Measurements from ENCODE around the gene NT5DC1. TPM values are rescaled to one million over a fixed set of nuclear protein-coding genes. Genes with fewer than 3 reads are reported as not detected.
A peak's percentile ranks its signal among the peaks of the same experiment; 100 is the strongest.

Gene NT5DC1
- total RNA-seq, 2 donors from 2014 or later = 37.5 to 47.1 TPM

DNA sequence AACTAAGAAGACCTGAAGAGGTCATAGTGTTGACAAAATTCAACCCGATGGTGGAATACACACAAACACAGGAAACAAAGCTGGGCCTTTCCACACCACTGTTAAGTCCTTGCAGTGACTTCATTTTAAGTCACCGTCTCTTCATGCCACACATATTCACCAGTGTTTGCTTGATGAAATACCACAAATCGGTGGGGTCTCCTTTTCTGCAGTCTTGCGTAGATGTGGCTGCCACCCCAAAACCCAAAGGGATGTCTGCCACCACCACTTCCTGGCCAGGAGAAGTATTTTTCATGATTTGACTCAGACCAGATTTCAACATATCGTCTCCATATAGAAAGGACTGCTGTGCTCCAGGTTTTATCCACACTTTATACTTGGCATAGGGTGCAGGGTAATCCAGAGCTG, 36.3 kb downstream of the NT5DC1 start:
- H3K36me3 Mint-ChIP-seq (ENCODE audit: low read depth) = peaks cover 43% of the 10 kb centered on the region
- H3K4me3 Mint-ChIP-seq = peak overlapping the region; percentile 35
- H3K4me1 Mint-ChIP-seq = peaks cover 12% of the 10 kb centered on the region
- H3K9me3 Mint-ChIP-seq = no peaks in the 10 kb centered on the region
- peak; percentile 91 for ATAC-seq (replicated peaks)
- no peaks in the 10 kb centered on the region for H3K27me3 Mint-ChIP-seq
- H3K27ac Mint-ChIP-seq = peak overlapping the region; percentile 52

DNA sequence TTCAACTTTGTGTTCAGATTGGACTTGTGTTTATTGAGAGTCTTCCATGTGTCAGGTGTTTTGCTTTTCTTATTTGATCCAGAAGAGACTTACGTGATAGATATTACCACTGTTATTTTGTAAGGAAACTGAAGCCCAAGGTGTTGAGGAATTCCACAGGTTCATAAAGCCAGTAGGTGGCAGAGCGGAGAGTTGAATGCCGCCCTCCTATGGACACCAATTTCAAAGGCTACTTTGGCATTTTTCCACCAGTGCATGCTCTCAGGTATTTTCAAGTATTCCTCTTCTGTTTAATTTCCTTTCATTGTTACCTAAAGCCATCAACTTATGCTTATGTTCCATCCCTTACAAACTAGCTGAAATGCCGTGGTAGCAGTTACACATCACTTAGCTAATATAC, 39.3 kb downstream of the NT5DC1 start:
- Mint-ChIP-seq H3K9me3 (no peaks in the 10 kb centered on the region), H3K4me3 (no peak overlapping the region), H3K36me3 (ENCODE audit: low read depth) (peaks cover 40% of the 10 kb centered on the region), H3K27me3 (no peaks in the 10 kb centered on the region), H3K27ac (no peak overlapping the region), H3K4me1 (peaks cover 12% of the 10 kb centered on the region)
- no peak for ATAC-seq (replicated peaks)

DNA sequence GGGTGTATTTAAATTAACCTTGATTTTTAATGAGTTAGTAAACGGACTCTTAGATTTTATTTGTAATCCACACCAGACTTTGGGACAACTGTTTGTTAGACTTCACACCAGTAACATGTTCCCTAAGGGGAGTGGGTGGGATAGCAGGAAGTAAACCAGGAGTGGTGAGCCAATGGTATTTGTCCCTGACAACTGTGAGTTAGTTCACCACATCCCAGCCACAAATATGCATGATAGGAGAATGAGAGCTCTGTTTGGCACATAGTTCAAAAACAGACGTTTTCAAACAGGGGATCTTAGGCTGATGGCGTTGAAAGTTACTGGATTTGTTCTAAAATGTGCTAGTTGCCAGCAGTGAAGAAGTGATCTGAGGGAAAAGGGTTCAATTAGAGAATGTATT, 44.0 kb downstream of the NT5DC1 start:
- Mint-ChIP-seq H3K4me3 (no peak overlapping the region), H3K36me3 (ENCODE audit: low read depth) (peaks cover 23% of the 10 kb centered on the region), H3K9me3 (no peaks in the 10 kb centered on the region), H3K27me3 (no peaks in the 10 kb centered on the region), H3K27ac (no peak overlapping the region), H3K4me1 (no peaks in the 10 kb centered on the region)
- ATAC-seq (replicated peaks) = no peak

DNA sequence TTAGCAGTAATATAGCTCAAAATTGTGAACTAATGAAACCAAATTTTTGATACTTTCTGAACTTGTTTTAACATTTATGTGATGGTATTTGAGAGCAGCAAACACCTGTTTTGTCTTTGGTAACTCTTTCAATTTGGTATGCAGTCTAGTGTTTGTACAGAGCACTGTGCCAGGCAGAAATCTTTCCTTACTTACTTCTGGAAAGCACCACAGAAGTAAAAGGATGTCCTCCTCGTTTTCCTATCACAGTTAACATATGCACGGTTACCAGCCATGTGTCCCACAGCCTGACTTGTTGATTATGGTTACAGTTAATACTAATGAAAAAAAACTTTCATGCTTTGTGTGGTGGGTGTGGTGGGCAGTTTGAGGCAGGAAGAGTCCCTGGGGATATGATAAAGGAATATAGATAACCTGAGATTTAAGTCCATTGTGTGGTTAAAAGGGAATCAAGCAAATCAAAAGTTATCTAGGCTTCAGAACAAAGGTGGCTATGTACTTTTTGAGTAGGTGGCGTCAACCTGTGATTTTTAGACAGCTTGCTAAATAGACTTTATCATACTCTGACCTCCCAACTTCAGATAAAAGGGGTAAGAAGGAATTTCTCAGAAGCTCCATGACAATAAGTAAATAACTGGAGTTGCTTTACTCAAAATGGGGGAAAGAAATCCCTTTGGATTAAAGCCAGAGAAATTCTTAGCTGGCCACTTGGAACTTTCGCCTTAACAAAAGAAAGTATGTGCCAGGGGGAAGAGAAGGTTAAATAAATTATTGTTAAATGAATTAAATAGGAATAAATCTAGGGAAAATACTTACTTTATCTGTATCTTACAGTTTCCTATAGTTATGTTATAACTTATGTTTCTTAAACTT, 45.4 kb downstream of the NT5DC1 start:
- H3K27ac Mint-ChIP-seq = no peak overlapping the region
- peaks cover 12% of the 10 kb centered on the region for H3K36me3 Mint-ChIP-seq (ENCODE audit: low read depth)
- H3K4me3 Mint-ChIP-seq = no peak overlapping the region
- H3K4me1 Mint-ChIP-seq = no peaks in the 10 kb centered on the region
- no peaks in the 10 kb centered on the region for H3K27me3 Mint-ChIP-seq
- H3K9me3 Mint-ChIP-seq = no peaks in the 10 kb centered on the region
- no peak for ATAC-seq (replicated peaks)

DNA sequence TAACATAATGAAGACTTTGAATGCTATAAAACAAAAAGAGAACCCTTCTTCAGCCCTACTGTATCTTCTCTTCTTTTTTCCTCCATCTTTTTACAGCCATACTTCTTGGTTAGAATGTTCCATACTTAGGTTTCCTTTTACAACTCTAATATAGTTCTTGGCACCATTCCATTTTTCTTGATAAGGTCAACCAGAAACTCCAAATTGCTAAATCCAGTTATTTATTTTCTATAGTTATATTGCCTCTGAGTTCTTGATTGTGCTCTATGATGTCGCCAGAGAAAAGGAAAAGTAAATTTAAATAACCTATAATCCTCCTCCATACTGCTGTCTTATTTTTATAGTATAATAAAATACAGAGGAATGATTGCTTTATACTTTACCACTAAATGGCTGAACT, 52.0 kb downstream of the NT5DC1 start:
- Mint-ChIP-seq H3K36me3 (ENCODE audit: low read depth) (peaks cover 7% of the 10 kb centered on the region), H3K4me3 (no peak overlapping the region), H3K27me3 (no peaks in the 10 kb centered on the region), H3K4me1 (no peaks in the 10 kb centered on the region), H3K9me3 (no peaks in the 10 kb centered on the region), H3K27ac (no peak overlapping the region)
- ATAC-seq (replicated peaks) = no peak

DNA sequence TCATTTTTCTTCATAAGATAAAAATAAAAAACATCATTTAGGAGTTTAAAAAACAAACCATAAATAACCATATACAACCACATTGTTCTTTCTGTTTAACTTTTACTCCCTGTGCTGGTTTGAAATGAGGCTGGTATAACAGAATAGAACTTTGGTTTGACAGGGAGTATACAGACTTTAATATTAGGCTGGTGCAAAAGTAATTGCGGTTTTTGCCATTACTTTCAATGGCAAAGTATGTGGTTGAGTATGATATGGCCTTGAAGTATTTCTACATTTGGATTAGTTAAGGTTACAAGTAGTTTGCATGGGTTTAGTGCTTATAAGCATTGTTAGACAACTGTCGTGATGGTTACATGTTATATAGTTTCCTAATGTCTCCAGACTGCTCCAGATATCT, 54.2 kb downstream of the NT5DC1 start:
- Mint-ChIP-seq H3K27ac (no peak overlapping the region), H3K27me3 (no peaks in the 10 kb centered on the region), H3K4me3 (no peak overlapping the region), H3K9me3 (no peaks in the 10 kb centered on the region), H3K4me1 (no peaks in the 10 kb centered on the region), H3K36me3 (ENCODE audit: low read depth) (peaks cover 14% of the 10 kb centered on the region)
- no peak for ATAC-seq (replicated peaks)

DNA sequence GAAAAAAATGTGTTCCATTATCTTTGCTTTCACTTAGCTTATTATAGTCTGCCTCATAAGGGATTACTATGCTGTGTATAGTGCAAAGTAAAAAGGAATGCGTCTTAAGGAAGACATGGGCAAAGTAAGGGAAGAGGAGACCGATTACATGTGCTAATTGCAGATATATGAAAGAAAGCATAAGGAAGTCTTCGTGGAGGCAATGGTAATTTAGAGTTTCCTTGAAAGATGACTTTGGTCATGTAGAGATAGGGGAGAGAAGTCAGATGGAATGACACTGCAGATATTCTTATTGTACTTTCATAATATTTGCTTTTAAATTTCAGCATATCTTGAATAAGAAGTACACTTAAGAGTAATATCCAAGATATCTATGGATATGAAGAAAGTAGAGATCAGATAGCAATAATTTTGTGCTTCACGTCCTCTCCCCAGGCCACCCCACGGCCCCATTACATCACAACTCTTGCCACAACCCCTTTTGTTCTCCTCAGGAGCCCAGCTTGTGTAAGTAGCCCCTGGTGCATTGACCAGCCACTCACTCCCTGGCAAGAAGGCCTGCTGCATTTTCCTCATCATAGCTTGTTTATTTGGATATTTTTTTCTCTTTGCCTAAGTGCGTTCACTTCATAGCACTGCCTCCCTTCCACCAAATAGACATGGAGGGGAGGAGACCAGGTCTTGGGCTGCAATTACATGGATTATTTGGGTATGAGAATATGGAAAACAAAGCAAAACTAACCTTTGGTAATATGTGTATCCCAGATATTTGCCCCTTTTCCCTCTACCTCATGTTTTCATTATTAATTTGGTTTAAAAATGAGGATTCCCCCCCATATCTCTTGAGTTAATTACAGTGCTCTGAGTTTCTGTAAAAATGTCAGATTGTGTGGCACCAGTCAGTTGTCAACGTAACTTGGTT, 56.0 kb downstream of the NT5DC1 start:
- Mint-ChIP-seq H3K27ac (no peak overlapping the region), H3K9me3 (no peaks in the 10 kb centered on the region), H3K36me3 (ENCODE audit: low read depth) (peaks cover 22% of the 10 kb centered on the region), H3K27me3 (no peaks in the 10 kb centered on the region), H3K4me1 (no peaks in the 10 kb centered on the region), H3K4me3 (no peak overlapping the region)
- ATAC-seq (replicated peaks) = no peak

DNA sequence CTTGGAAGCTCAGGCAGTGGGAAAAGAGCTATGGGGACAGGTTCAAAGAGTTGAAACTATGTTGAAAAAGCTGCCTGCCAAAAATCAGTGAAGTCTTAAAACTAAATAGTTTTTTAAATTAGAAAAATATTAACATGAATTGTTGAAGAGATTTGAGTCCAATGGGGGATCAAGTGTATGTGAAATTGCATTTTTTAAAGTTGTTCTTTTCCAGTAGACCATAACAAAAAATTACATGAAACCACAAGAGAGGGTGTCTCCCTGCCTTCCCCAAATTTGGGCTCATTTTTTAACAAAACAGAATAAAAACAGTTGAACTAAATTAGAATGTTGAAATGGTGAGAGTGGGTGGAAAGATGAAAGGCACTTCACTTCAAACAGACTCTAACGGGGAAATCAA, 56.7 kb downstream of the NT5DC1 start:
- no peak overlapping the region for H3K4me3 Mint-ChIP-seq
- peaks cover 22% of the 10 kb centered on the region for H3K36me3 Mint-ChIP-seq (ENCODE audit: low read depth)
- no peak overlapping the region for H3K27ac Mint-ChIP-seq
- no peaks in the 10 kb centered on the region for H3K4me1 Mint-ChIP-seq
- no peaks in the 10 kb centered on the region for H3K27me3 Mint-ChIP-seq
- no peaks in the 10 kb centered on the region for H3K9me3 Mint-ChIP-seq
- ATAC-seq (replicated peaks) = no peak

DNA sequence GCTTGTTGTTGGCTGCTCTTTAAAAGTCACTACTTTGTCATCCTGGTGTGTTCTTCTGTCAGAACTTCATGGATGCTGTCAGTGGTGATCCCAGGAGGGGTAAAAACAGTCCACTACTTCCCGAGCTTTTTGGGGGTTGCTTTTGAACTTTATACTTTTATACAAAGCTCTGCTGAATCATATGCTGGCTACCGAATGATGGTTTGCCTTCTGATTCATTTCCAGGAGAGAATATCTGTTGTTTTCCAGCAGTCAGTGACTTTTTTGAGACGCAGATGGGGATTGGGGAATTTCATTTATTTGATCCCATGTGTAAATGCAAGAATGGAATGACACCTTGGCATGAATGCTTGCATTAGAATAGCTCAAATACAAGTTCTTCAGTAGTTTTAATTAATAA, 58.0 kb downstream of the NT5DC1 start:
- Mint-ChIP-seq H3K4me1 (no peaks in the 10 kb centered on the region), H3K36me3 (ENCODE audit: low read depth) (peaks cover 22% of the 10 kb centered on the region), H3K4me3 (no peak overlapping the region), H3K9me3 (peaks cover 6% of the 10 kb centered on the region), H3K27me3 (no peaks in the 10 kb centered on the region), H3K27ac (no peak overlapping the region)
- ATAC-seq (replicated peaks) = no peak

DNA sequence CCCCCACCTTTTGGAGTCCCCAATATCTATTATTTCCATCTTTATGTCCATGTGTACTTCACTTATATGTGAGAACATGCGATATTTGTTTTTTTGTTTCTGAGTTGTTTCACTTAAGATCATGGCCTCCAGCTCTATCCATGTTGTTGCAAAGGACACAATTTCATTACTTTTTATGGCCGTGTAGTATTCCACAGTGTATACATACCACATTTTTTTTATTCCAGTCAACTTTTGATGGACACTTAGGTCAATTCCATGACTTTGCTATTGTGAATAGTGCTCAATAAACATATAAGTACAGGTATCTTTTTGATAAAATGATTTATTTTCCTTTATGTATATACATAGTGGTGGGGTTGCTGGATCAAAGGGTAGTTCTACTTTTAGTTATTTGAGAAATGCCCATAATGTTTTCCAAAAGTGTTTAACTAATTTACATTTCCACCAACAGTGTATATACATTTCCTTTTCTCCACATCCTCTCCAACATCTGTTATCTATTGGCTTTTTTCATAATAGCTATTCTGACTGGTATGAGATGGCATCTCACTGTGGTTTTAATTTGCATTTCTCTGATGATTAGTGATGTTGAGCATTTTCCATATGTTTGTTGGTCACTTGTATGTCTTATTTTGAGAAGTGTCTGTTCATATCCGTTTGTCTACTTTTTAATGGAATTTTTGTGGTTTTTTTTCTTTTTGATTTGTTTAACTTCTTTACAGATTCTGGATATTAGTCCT, 59.3 kb downstream of the NT5DC1 start:
- peaks cover 7% of the 10 kb centered on the region for H3K9me3 Mint-ChIP-seq
- H3K4me1 Mint-ChIP-seq = no peaks in the 10 kb centered on the region
- no peak for ATAC-seq (replicated peaks)
- H3K27ac Mint-ChIP-seq = no peak overlapping the region
- H3K36me3 Mint-ChIP-seq (ENCODE audit: low read depth) = peaks cover 22% of the 10 kb centered on the region
- no peaks in the 10 kb centered on the region for H3K27me3 Mint-ChIP-seq
- H3K4me3 Mint-ChIP-seq = no peak overlapping the region

DNA sequence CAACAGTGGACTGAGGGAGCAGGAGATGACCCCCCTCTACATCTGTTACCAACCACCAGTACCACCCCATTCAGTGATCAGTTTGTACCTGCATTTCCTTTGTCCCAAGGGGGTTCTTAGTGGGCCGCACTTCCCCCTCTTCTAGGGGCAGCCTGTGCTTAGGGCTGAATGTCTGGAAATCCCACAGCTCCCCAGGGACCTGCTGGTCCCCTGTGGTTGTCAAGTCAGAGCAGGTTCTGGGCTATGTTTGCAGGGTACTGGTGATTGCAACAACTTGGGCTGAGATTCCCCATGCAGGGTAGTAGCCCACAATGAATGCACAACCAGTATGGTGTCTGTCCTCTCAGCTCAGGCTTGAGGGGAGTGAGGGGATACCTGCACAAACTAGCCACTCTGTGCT, 64.9 kb downstream of the NT5DC1 start:
- Mint-ChIP-seq H3K27me3 (no peaks in the 10 kb centered on the region), H3K27ac (no peak overlapping the region), H3K4me3 (no peak overlapping the region), H3K4me1 (no peaks in the 10 kb centered on the region), H3K36me3 (ENCODE audit: low read depth) (peaks cover 7% of the 10 kb centered on the region), H3K9me3 (peaks cover 7% of the 10 kb centered on the region)
- ATAC-seq (replicated peaks) = no peak

DNA sequence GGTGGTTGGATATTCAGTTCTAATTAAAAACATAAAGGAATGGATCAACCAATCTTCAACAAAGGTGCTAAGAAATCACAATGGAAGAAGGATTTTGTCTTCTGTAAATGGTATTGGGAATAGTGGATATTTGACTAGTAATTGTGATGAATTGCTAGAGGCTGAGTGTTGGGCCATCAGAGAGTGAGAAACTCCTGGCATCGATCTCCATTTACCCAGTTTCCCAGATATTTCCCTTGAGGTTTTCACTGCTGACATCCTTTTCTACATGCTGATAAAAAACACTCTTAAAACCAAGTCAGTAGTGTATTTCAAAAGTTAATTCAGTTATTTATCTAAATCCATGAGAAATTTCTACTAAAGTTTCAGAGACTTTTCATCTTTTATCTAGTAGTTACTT, 65.7 kb downstream of the NT5DC1 start:
- Mint-ChIP-seq H3K36me3 (ENCODE audit: low read depth) (peaks cover 5% of the 10 kb centered on the region), H3K9me3 (peaks cover 7% of the 10 kb centered on the region), H3K27me3 (no peaks in the 10 kb centered on the region), H3K27ac (no peak overlapping the region), H3K4me1 (no peaks in the 10 kb centered on the region), H3K4me3 (no peak overlapping the region)
- ATAC-seq (replicated peaks) = no peak

DNA sequence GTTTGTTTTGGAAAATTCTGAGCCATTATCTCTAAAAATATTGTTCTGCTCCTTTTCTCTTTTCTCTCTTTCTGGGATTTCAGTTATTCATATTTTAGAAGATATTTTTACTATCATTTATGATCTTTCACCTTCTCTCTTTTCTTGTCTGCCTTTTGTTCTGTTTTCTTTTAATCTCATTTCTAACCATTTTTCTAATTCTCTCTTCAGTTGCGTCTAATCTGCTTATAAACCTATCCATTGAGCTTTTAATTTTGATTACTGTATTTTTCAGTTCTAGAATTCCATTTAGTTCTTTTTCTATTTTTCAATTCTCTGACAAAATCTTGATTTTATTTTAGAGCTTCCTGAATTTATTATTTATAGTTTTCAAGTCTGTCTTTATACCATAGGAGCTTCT, 67.5 kb downstream of the NT5DC1 start:
- Mint-ChIP-seq H3K27ac (no peak overlapping the region), H3K9me3 (peaks cover 6% of the 10 kb centered on the region), H3K36me3 (ENCODE audit: low read depth) (peaks cover 5% of the 10 kb centered on the region), H3K27me3 (no peaks in the 10 kb centered on the region), H3K4me3 (no peak overlapping the region), H3K4me1 (no peaks in the 10 kb centered on the region)
- no peak for ATAC-seq (replicated peaks)

DNA sequence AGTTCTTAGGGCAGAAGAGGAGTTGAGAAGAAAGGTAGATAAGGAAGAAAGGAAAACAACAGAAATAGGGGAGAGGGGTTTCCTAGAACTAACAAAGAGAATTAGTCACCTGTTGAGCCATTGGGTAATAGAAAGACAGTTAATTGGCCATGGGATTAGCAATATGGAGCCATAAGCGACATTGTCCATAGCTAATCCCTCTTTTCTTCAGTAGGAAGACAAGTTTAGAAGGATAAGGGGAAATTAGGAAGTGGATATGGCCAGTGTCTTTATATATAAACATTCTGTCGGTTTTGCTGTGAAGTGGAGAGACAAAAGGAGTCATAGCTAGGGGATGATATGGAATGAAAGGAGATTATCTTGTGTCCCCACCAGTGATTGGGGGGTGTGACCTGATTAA, 69.2 kb downstream of the NT5DC1 start:
- ATAC-seq (replicated peaks) = no peak
- Mint-ChIP-seq H3K36me3 (ENCODE audit: low read depth) (peaks cover 17% of the 10 kb centered on the region), H3K27me3 (no peaks in the 10 kb centered on the region), H3K4me3 (no peak overlapping the region), H3K9me3 (no peaks in the 10 kb centered on the region), H3K27ac (no peak overlapping the region), H3K4me1 (no peaks in the 10 kb centered on the region)

All from activated T-helper 17 cell treated with anti-CD3 and anti-CD28 coated beads, Interleukin-2, amount 50 U/mL, for 72 hours (primary cell).